ENCODE measurements around the gene ATP6V0D1. TPM values are rescaled to one million over a fixed set of nuclear protein-coding genes. Genes with fewer than 3 reads are reported as not detected.
A peak's percentile ranks its signal among the peaks of the same experiment; 100 is the strongest.

The ATP6V0D1 gene
- total and polyA plus RNA-seq, 8 donors, result 48.5 to 185 (median 58.6) TPM

GRCh38 chr16:67429799-67430503 lies 51.0 kb downstream of the ATP6V0D1 start:
- Histone ChIP-seq H3K27me3 (peaks cover 13 to 48% of the 10 kb centered on the region in 2 donors), H3K9me3 (no peaks in the 10 kb centered on the region), H3K4me1 (peaks cover 21 to 41% of the 10 kb centered on the region in 2 donors), H3K27ac (no peak overlapping the region), H3K4me3 (peak overlapping the region; percentile 33 to 48), H3K36me3 (no peaks in the 10 kb centered on the region)
- TF ChIP-seq, protein P1, sequence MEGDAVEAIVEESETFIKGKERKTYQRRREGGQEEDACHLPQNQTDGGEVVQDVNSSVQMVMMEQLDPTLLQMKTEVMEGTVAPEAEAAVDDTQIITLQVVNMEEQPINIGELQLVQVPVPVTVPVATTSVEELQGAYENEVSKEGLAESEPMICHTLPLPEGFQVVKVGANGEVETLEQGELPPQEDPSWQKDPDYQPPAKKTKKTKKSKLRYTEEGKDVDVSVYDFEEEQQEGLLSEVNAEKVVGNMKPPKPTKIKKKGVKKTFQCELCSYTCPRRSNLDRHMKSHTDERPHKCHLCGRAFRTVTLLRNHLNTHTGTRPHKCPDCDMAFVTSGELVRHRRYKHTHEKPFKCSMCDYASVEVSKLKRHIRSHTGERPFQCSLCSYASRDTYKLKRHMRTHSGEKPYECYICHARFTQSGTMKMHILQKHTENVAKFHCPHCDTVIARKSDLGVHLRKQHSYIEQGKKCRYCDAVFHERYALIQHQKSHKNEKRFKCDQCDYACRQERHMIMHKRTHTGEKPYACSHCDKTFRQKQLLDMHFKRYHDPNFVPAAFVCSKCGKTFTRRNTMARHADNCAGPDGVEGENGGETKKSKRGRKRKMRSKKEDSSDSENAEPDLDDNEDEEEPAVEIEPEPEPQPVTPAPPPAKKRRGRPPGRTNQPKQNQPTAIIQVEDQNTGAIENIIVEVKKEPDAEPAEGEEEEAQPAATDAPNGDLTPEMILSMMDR (IDR thresholded peaks at IDR 0.05), result no peak
- intact Hi-C loops (cut with DNase I), result loop anchor here in 1 of 2 donors (5.0 kb wide), 1 partner anchor 37 kb away; no protein-coding TSS in a partner anchor
- ATAC-seq (no peak), DNase-seq (no peak)

GRCh38 chr16:67429053-67429798 lies 51.7 kb downstream of the ATP6V0D1 start:
- ATAC-seq (no peak), DNase-seq (no peak)
- Histone ChIP-seq H3K36me3 (no peaks in the 10 kb centered on the region), H3K9me3 (no peaks in the 10 kb centered on the region), H3K4me1 (peaks cover 21 to 37% of the 10 kb centered on the region in 2 donors), H3K4me3 (no peak overlapping the region), H3K27ac (no peak overlapping the region), H3K27me3 (peaks cover 13 to 56% of the 10 kb centered on the region in 2 donors)
- intact Hi-C loops (cut with DNase I), result loop anchor here in 1 of 2 donors (5.0 kb wide), 1 partner anchor 38 kb away; no protein-coding TSS in a partner anchor
- TF ChIP-seq, protein P1 (IDR thresholded peaks at IDR 0.05), result no peak

DNA sequence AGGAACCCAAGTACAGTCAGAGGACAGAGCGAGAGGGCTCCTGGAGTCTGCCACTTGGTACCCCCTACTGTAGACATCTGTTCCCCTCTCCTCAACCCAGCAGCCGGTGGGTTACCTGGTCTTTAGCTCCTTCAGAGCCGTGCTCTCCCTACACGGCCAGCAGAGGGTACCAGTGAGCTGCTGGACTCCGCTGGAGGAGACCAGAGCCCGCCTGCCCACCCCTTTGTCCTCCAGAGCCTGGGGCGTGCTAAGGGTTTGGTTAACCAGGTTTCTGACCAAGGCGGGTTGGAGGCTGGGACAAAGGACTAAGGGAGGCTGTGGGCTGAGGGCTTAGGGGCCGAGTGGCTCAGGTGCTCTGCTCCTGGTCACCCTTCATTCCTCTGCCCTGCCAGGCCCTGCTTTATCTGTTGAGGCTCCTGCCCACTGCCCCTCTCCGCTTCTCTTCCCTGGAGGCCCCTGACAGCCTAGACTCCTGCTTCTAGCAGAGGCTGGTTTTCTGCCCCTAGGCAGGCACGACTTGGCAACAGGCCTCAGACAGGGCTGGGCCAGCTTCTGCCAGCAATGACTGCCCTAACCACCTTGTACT lies 52.7 kb downstream of the ATP6V0D1 start:
- intact Hi-C loops (cut with DNase I), result loop anchor here in 1 of 2 donors (5.0 kb wide), 1 partner anchor 39 kb away; no protein-coding TSS in a partner anchor

DNA sequence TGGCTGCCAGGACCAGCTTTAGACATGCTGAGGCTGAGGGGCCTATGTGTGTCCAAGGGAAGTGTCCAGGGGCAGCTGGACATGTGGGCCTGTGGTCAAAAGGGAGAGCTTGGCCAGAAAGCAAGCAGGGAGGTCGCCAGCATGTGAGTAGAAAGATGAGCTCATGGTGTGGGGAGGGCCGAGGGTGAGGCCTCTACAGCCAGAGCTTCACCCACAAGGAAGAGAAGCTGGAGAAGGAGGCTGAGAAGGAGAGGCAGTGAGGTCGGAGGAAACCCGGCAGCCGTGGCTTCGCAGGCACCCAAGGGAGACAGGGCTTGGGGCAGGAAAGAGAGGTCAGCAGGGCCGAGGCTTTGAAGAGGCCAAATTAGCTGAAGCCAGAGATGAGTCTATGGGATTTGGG lies 54.0 kb downstream of the ATP6V0D1 start:
- H3K36me3 ChIP-seq, result no peaks in the 10 kb centered on the region
- H3K27me3 ChIP-seq, result peaks cover 13 to 54% of the 10 kb centered on the region in 2 donors
- peaks cover 18 to 28% of the 10 kb centered on the region in 2 donors for H3K4me1 ChIP-seq
- no peak overlapping the region for H3K27ac ChIP-seq
- ATAC-seq, result no peak
- DNase-seq, result no peak
- intact Hi-C loops (cut with DNase I), result loop anchor here in 1 of 2 donors (5.0 kb wide), 1 partner anchor 40 kb away; no protein-coding TSS in a partner anchor
- no peak overlapping the region for H3K4me3 ChIP-seq
- TF ChIP-seq, protein P1 (IDR thresholded peaks at IDR 0.05), result no peak
- no peaks in the 10 kb centered on the region for H3K9me3 ChIP-seq

More for the DNA sequence above, 52.7 kb downstream of the ATP6V0D1 start:
- no peak overlapping the region for H3K4me3 ChIP-seq
- no peaks in the 10 kb centered on the region for H3K9me3 ChIP-seq
- peaks cover 21 to 37% of the 10 kb centered on the region in 2 donors for H3K4me1 ChIP-seq
- ATAC-seq (peak; percentile 77), DNase-seq (peak in 3 of 4 donors; percentile 65 to 85 (median 85))
- no peaks in the 10 kb centered on the region for H3K36me3 ChIP-seq
- H3K27me3 ChIP-seq, result peaks cover 13 to 58% of the 10 kb centered on the region in 2 donors
- H3K27ac ChIP-seq, result no peak overlapping the region
- TF ChIP-seq, protein P1 (IDR thresholded peaks at IDR 0.05), result peak; percentile 77 to 79

All from left lung (tissue), 10 donors.